D721Med (cell line): ENCODE results near the gene ACOT2.
"Not testable (repeated sequence)": the region's sequence is repeated elsewhere in the genome, so short reads cannot be mapped to it uniquely, and the experiment has no call there.

ENCODE experiments used
- DNase-seq: peaks from one replicate; pipeline ENCODE4 v3.0.0; 2011; ENCODE audit warnings: low spot score; ENCODE audit not compliant: insufficient read length
- FAIRE-seq: peaks from 2 replicates; lab custom pipeline; 2011; peaks lifted over from hg19 to GRCh38; lab: Jason Lieb, UNC
- CTCF ChIP-seq: IDR thresholded peaks from 2 replicates; pipeline ENCODE4 v1.5.1; 2012; ENCODE audit warnings: mild to moderate bottlenecking, control low read depth; ENCODE audit not compliant: insufficient read depth; ENCODE audit errors: missing control alignments

Gene ACOT2

GRCh38 chr14:73576391-73576790, 7.4 kb downstream of the ACOT2 start:
- DNase-seq: no peak
- TF ChIP-seq CTCF: no peak
- FAIRE-seq: no peak

- not testable (repeated sequence) for FAIRE-seq, DNase-seq
Observed at GRCh38 chr14:73577214-73577613, 8.2 kb downstream of the ACOT2 start.

GRCh38 chr14:73582102-73582979, 13.3 kb downstream of the ACOT2 start:
- FAIRE-seq, DNase-seq: not testable (repeated sequence)

- TF ChIP-seq CTCF: no peak
- FAIRE-seq: no peak
- no peak for DNase-seq
Observed at GRCh38 chr14:73588695-73589094, 19.7 kb downstream of the ACOT2 start.

DNA sequence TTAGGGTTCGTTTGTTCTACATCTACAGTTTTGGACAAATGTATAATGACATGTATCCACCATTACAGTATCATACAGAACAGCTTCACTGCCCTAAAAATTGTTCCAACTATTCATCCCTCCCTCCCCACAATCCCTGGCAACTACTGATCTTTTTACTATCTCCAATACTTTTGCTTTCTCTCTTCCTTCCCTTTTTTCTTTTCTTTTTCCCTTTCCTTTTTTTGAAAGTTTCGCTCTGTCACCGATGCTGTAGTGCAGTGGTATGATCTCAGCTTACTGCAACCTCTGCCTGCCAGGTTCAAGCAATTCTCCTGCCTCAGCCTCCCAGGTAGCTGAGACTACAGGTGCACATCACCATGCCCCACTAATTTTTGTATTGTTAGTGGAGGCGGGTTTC, 20.1 kb downstream of the ACOT2 start:
- no peak for DNase-seq
- TF ChIP-seq CTCF: no peak
- no peak for FAIRE-seq

DNA sequence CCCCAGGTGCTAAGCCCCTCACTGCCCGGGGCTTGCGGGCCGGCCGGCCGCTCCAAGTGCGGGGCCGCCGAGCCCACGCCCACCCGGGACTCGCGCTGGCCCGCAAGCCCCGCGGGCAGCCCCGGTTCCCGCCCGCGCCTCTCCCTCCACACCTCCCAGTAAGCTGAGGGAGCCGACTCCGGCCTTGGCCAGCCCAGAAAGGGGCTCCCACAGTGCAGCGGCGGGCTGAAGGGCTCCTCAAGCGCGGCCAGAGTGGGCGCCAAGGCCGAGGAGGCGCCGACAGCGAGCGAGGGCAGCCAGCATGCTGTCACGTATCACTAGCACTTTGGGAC, 21.6 kb downstream of the ACOT2 start:
- not testable (repeated sequence) for DNase-seq, FAIRE-seq

GRCh38 chr14:73591690-73592449, 22.9 kb downstream of the ACOT2 start, which contains the start of gene ACOT4:
Gene ACOT4, plus strand, starts transcription at chr14:73591873. Its CDS starts 87 bp downstream, at chr14:73591960.
- TF ChIP-seq CTCF: no peak
- DNase-seq (peak; percentile 38), FAIRE-seq (no peak)

DNA sequence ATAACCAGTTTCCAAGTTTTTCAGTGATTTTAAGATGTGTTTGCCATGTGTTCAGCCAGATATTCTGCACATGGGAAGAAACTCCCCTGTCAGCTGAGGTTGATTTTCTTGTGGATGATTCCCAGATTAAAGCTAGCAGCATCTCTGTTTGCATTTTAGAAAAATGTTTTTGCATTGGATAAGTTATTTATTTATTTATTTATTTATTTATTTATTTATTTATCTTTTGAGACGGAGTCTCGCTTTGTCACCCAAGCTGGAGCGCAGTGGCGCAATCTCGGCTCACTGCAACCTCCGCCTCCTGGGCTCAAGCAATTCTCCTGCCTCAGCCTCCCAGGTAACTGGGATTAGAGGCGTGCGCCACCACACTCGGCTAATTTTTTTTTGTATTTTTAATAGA, 25.5 kb downstream of the ACOT2 start:
- TF ChIP-seq CTCF: no peak
- DNase-seq (no peak), FAIRE-seq (no peak)
